H9 (cell line): ENCODE measurements around the gene ADGRL2. TPM values are rescaled to one million over a fixed set of nuclear protein-coding genes. Genes with fewer than 3 reads are reported as not detected.

Source experiments
- DNase-seq: peaks from one replicate; pipeline ENCODE4 v3.0.0-alpha.2; 2017
- H2AFZ ChIP-seq: one replicate; pipeline ENCODE4 v1.6.1; 2013; ENCODE audit warnings: mild to moderate bottlenecking, low read length, control low read depth, moderate library complexity
- H2AK5ac ChIP-seq: 2 replicates; pipeline ENCODE4 v1.6.1; 2013; ENCODE audit warnings: low read length, control low read depth, mixed read lengths; ENCODE audit not compliant: insufficient read length
- H2BK120ac ChIP-seq: one replicate; pipeline ENCODE4 v1.6.1; 2013; ENCODE audit warnings: low read depth, mild to moderate bottlenecking, low read length, control low read depth, inconsistent platforms; ENCODE audit not compliant: poor library complexity, severe bottlenecking
- H2BK12ac ChIP-seq: 2 replicates; pipeline ENCODE4 v1.6.1; 2013; ENCODE audit warnings: low read length, control low read depth, mixed read lengths, low read depth; ENCODE audit not compliant: insufficient read length
- H2BK15ac ChIP-seq: 2 replicates; pipeline ENCODE4 v1.6.1; 2013; ENCODE audit warnings: low read depth, low read length, control low read depth
- H2BK20ac ChIP-seq: one replicate; pipeline ENCODE4 v1.6.1; 2013; ENCODE audit warnings: low read depth, mild to moderate bottlenecking, low read length, control low read depth, inconsistent platforms; ENCODE audit not compliant: poor library complexity, severe bottlenecking
- H2BK5ac ChIP-seq: 2 replicates; pipeline ENCODE4 v1.6.1; 2013; ENCODE audit warnings: low read length, control low read depth, mixed read lengths; ENCODE audit not compliant: insufficient read length
- H3K14ac ChIP-seq: 2 replicates; pipeline ENCODE4 v1.6.1; 2013; ENCODE audit warnings: low read length, control low read depth; ENCODE audit not compliant: insufficient read depth
- H3K18ac ChIP-seq: 2 replicates; pipeline ENCODE4 v1.6.1; 2013; ENCODE audit warnings: low read depth, mild to moderate bottlenecking, mixed read lengths, low read length, control low read depth; ENCODE audit not compliant: insufficient read length
- H3K23ac ChIP-seq: 2 replicates; pipeline ENCODE4 v1.6.1; 2013; ENCODE audit warnings: low read length, control low read depth, mixed read lengths, low read depth; ENCODE audit not compliant: insufficient read length
- H3K23me2 ChIP-seq: 2 replicates; pipeline ENCODE4 v1.6.1; 2013; ENCODE audit warnings: low read depth, mild to moderate bottlenecking, mixed read lengths, low read length, control low read depth; ENCODE audit not compliant: insufficient read length, poor library complexity, severe bottlenecking
- H3K27ac ChIP-seq: 2 replicates; pipeline ENCODE4 v1.5.1; 2013; ENCODE audit warnings: low read length, control low read depth, mixed read lengths, low read depth; ENCODE audit not compliant: insufficient read length
- H3K27me3 ChIP-seq: 2 replicates; pipeline ENCODE4 v1.6.1; 2013; ENCODE audit warnings: low read length, control low read depth, inconsistent platforms; ENCODE audit not compliant: insufficient read depth
- H3K4ac ChIP-seq: 2 replicates; pipeline ENCODE4 v1.6.1; 2013; ENCODE audit warnings: low read depth, mild to moderate bottlenecking, control low read depth, inconsistent platforms, low read length, moderate library complexity
- H3K4me1 ChIP-seq: 2 replicates; pipeline ENCODE4 v1.6.1; 2013; ENCODE audit warnings: low read length, control low read depth, inconsistent platforms; ENCODE audit not compliant: insufficient read depth
- H3K4me2 ChIP-seq: 2 replicates; pipeline ENCODE4 v1.6.1; 2013; ENCODE audit warnings: low read length, control low read depth, mixed read lengths; ENCODE audit not compliant: insufficient read length, insufficient read depth
- H3K56ac ChIP-seq: 2 replicates; pipeline ENCODE4 v1.6.1; 2013; ENCODE audit warnings: low read depth, mild to moderate bottlenecking, mixed read lengths, low read length, control low read depth; ENCODE audit not compliant: insufficient read length
- H3K79me1 ChIP-seq: 2 replicates; pipeline ENCODE4 v1.6.1; 2013; ENCODE audit warnings: low read depth, mild to moderate bottlenecking, moderate library complexity, low read length, control low read depth, inconsistent platforms; ENCODE audit not compliant: insufficient read depth, poor library complexity, severe bottlenecking
- H3K79me2 ChIP-seq: 2 replicates; pipeline ENCODE4 v1.6.1; 2013; ENCODE audit warnings: low read length, control low read depth, inconsistent platforms; ENCODE audit not compliant: insufficient read depth
- H3K9ac ChIP-seq: 2 replicates; pipeline ENCODE4 v1.6.1; 2013; ENCODE audit warnings: low read length, control low read depth, mixed read lengths; ENCODE audit not compliant: insufficient read length; ENCODE audit errors: extremely low read depth
- H3K9me3 ChIP-seq: one replicate; pipeline ENCODE4 v1.6.1; 2013; ENCODE audit warnings: low read depth, low read length, inconsistent platforms; ENCODE audit not compliant: control insufficient read depth
- H3T11ph ChIP-seq: one replicate; pipeline ENCODE4 v1.6.1; 2013; ENCODE audit warnings: mild to moderate bottlenecking, low read length, control low read depth, inconsistent platforms
- H4K20me1 ChIP-seq: one replicate; pipeline ENCODE4 v1.6.1; 2013; ENCODE audit not compliant: control insufficient read depth, insufficient read length, insufficient read depth
- H4K5ac ChIP-seq: 2 replicates; pipeline ENCODE4 v1.6.1; 2013; ENCODE audit warnings: low read depth, mild to moderate bottlenecking, mixed read lengths, low read length, control low read depth; ENCODE audit not compliant: insufficient read length
- H4K8ac ChIP-seq: replicated peaks from 2 replicates; pipeline ENCODE4 v1.6.1; 2013; ENCODE audit warnings: low read length, control low read depth, mixed read lengths, low read depth; ENCODE audit not compliant: insufficient read length
- H4K91ac ChIP-seq: 2 replicates; pipeline ENCODE4 v1.6.1; 2013; ENCODE audit warnings: low read depth, mild to moderate bottlenecking, moderate library complexity, mixed read lengths, low read length, control low read depth; ENCODE audit not compliant: insufficient read length
- H3K27ac Mint-ChIP-seq, 3 experiments: 2 replicates in 2 of 3; 3 replicates in 1 of 3; pipeline ENCODE4 v1.8.0; 2020 to 2021; ENCODE audit warnings: mixed read lengths in 3 of 3, mild to moderate bottlenecking in 1 of 3, moderate library complexity in 1 of 3
- H3K27me3 Mint-ChIP-seq: 2 replicates; pipeline ENCODE4 v1.8.0; 2021; ENCODE audit warnings: low read depth, mild to moderate bottlenecking, moderate library complexity, mixed read lengths
- H3K36me3 Mint-ChIP-seq, 3 experiments: 2 replicates in 2 of 3; 3 replicates in 1 of 3; pipeline ENCODE4 v1.8.0; 2020 to 2021; ENCODE audit warnings: low read depth in 3 of 3, mixed read lengths in 3 of 3; ENCODE audit not compliant: insufficient read depth in 1 of 3
- H3K4me1 Mint-ChIP-seq, 2 experiments: 2 replicates each; pipeline ENCODE4 v1.8.0; 2020; ENCODE audit warnings: mixed read lengths in 2 of 2
- H3K4me3 Mint-ChIP-seq, 2 experiments: 2 replicates in 1 of 2; 3 replicates in 1 of 2; pipeline ENCODE4 v1.8.0; 2020 to 2021; ENCODE audit warnings: mild to moderate bottlenecking in 2 of 2, mixed read lengths in 2 of 2, moderate library complexity in 1 of 2
- H3K9me3 Mint-ChIP-seq, 2 experiments: 2 replicates in 1 of 2; 3 replicates in 1 of 2; pipeline ENCODE4 v1.8.0; 2020; ENCODE audit warnings: mild to moderate bottlenecking in 2 of 2, mixed read lengths in 2 of 2, moderate library complexity in 1 of 2
- CTCF ChIP-seq: fragments of 200-600 bp; sonication (generic); conservative IDR thresholded peaks from 3 replicates; pipeline ENCODE4 v1.8.0; 2021; ENCODE audit warnings: antibody characterized with exemption, mild to moderate bottlenecking
- WGBS: extraction: QIAGEN DNeasy Blood & Tissue Kit; methylation state at CpG from one replicate; pipeline ENCODE4 v1.1.7; 2013; ENCODE audit warnings: missing lambda C conversion rate, low lambda C conversion rate, mixed read lengths; ENCODE audit not compliant: insufficient read length; ENCODE audit errors: extremely low coverage; 5-methylcytosine and 5-hydroxymethylcytosine counted together
- total RNA-seq: library from RNA; stranded (reverse); gene quantifications from 2 replicates; pipeline ENCODE4 v1.2.1, GENCODE V29; 2021

ADGRL2 gene
- total RNA-seq, 1 experiment from 2014 or later: 119 TPM

GRCh38 chr1:81851217-81851616, 50.5 kb downstream of the ADGRL2 start:
- no peaks in the 10 kb centered on the region for H3K27me3 Mint-ChIP-seq
- no peak overlapping the region for H3K9ac ChIP-seq
- no peak overlapping the region for H2BK12ac ChIP-seq
- H2AK5ac ChIP-seq: no peak overlapping the region
- H2BK120ac ChIP-seq: no peak overlapping the region
- H4K91ac ChIP-seq: no peak overlapping the region
- no peak overlapping the region for H2AFZ ChIP-seq
- no peaks in the 10 kb centered on the region for H3K27me3 ChIP-seq
- H3K79me2 ChIP-seq: peaks cover 5% of the 10 kb centered on the region; the same call in 1 of the 2 replicates
- no peak overlapping the region for H3K27ac ChIP-seq
- peaks cover 0 to 3% (median 0%) of the 10 kb centered on the region in 3 experiments; a peak in 1 of 7 replicates for H3K36me3 Mint-ChIP-seq
- H3K56ac ChIP-seq: no peak overlapping the region
- H2BK20ac ChIP-seq: no peak overlapping the region
- H3K4me2 ChIP-seq: no peak overlapping the region
- no peak overlapping the region for H3K4me3 Mint-ChIP-seq
- no peak overlapping the region for H3K14ac ChIP-seq
- H3K79me1 ChIP-seq: peaks cover 3% of the 10 kb centered on the region
- H4K5ac ChIP-seq: no peak overlapping the region
- H3K4me1 Mint-ChIP-seq: peaks cover 48 to 61% of the 10 kb centered on the region in 2 experiments
- no peaks in the 10 kb centered on the region for H3K23me2 ChIP-seq
- H4K20me1 ChIP-seq: no peaks in the 10 kb centered on the region
- no peaks in the 10 kb centered on the region for H3K9me3 Mint-ChIP-seq
- no peak overlapping the region for H3K4ac ChIP-seq
- no peak overlapping the region for H3K23ac ChIP-seq
- TF ChIP-seq CTCF: no peak
- no peak overlapping the region; a peak in 1 of 7 replicates for H3K27ac Mint-ChIP-seq
- no peak for DNase-seq
- no peak overlapping the region for H4K8ac ChIP-seq
- H3K4me1 ChIP-seq: peaks cover 5% of the 10 kb centered on the region; the same call in 1 of the 2 replicates
- no peak overlapping the region for H2BK15ac ChIP-seq
- no peak overlapping the region for H3K18ac ChIP-seq
- H2BK5ac ChIP-seq: no peak overlapping the region
- no CpG with 5 or more reads among the region's 2 CpGs for WGBS
- no peak overlapping the region for H3T11ph ChIP-seq
- no peaks in the 10 kb centered on the region for H3K9me3 ChIP-seq
